ENCODE results near the gene ARMC10. TPM values are rescaled to one million over a fixed set of nuclear protein-coding genes. Genes with fewer than 3 reads are reported as not detected.
"Not testable (repeated sequence)": the region's sequence is repeated elsewhere in the genome, so short reads cannot be mapped to it uniquely, and the experiment has no call there.

ARMC10 gene
- total RNA-seq, 2 experiments from 2014 or later: 22.1 to 27.7 TPM

- H3K4me3 Mint-ChIP-seq: no peak overlapping the region
- H3K4me1 Mint-ChIP-seq: peaks cover 1% of the 10 kb centered on the region
- H3K36me3 Mint-ChIP-seq: no peaks in the 10 kb centered on the region
- no peaks in the 10 kb centered on the region for H3K9me3 Mint-ChIP-seq
- DNase-seq (no peak), ATAC-seq (ENCODE audit: low read depth) (no peak)
- POLR2A ChIA-PET: no interaction called here
- H3K27me3 Mint-ChIP-seq: peaks cover 3% of the 10 kb centered on the region
- H3K27ac Mint-ChIP-seq: no peak overlapping the region
These were observed 11.0 kb upstream of the ARMC10 start for GRCh38 chr7:103063895-103064294.

GRCh38 chr7:103065667-103066066 lies 9.3 kb upstream of the ARMC10 start:
- H3K9me3 Mint-ChIP-seq: no peaks in the 10 kb centered on the region
- H3K36me3 Mint-ChIP-seq: no peaks in the 10 kb centered on the region
- ATAC-seq (ENCODE audit: low read depth) (peak; percentile 50), DNase-seq (peak; percentile 61)
- H3K4me3 Mint-ChIP-seq: no peak overlapping the region
- H3K4me1 Mint-ChIP-seq: peaks cover 1% of the 10 kb centered on the region
- POLR2A ChIA-PET: no interaction called here
- H3K27me3 Mint-ChIP-seq: peaks cover 3% of the 10 kb centered on the region
- H3K27ac Mint-ChIP-seq: no peak overlapping the region

GRCh38 chr7:103068414-103069403 lies 6.2 kb upstream of the ARMC10 start:
- ATAC-seq (ENCODE audit: low read depth) (no peak), DNase-seq (no peak)
- Mint-ChIP-seq H3K9me3 (no peaks in the 10 kb centered on the region), H3K4me1 (peaks cover under 1% of the 10 kb centered on the region), H3K27ac (no peak overlapping the region), H3K36me3 (peaks cover 1% of the 10 kb centered on the region), H3K4me3 (no peak overlapping the region), H3K27me3 (no peaks in the 10 kb centered on the region)
- POLR2A ChIA-PET: no interaction called here

DNA sequence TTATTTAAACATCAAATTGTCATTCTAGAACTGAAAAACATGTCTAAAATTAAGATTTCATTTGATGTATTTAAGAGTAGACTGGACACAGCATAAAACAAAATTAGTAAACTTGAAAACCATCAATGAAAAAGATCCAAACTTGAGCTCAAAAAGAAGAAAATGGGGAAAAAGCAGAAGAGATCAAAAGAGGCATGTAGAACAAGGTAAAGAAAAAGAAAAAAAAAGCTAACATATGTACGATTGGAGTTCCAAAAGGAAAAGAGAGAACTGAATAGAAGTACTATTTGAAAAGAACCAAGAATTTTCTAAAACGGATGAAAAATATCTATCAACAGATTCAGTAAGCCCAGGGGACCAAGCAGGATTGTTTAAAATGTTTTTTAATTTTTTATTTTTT lies 3.9 kb upstream of the ARMC10 start:
- Mint-ChIP-seq H3K36me3 (peaks cover 1% of the 10 kb centered on the region), H3K27me3 (no peaks in the 10 kb centered on the region), H3K4me3 (no peak overlapping the region), H3K9me3 (no peaks in the 10 kb centered on the region), H3K27ac (no peak overlapping the region), H3K4me1 (peaks cover 12% of the 10 kb centered on the region)
- POLR2A ChIA-PET: interaction anchor here (0.7 kb wide), 1 partner anchor 348 kb away, joined by 5 read pairs; no protein-coding TSS in a partner anchor
- no peak for DNase-seq
- no peak for ATAC-seq (ENCODE audit: low read depth)

DNA sequence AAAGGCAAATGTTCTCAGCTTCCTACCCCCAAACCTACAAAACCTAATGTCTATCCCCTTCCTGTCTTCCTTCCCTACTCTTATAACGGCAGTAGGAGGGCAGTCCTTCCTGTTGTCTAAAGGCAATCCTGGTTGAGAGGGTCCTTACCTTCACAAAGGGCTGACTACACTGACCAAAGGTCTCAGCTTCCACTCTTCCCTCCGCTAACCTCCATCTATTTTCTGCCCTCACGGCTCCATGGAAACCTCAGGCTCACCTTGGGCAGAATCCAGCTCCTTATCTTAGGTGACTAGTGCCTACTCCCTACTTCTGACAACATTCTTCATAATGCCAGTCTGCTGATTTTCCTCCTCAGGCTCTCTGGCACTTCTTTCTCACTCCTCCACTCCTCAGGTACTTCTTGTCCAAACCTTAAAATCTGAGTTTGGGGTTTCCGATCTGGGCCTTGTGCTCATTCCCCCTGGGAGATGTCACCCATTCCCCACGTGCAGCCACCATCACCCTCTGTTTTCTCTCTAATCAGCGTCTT lies 886 bp upstream of the ARMC10 start:
- DNase-seq: no peak
- H3K27ac Mint-ChIP-seq: peak overlapping the region; percentile 91
- peaks cover 12% of the 10 kb centered on the region for H3K4me1 Mint-ChIP-seq
- POLR2A ChIA-PET: interaction anchor here (1.7 to 2.6 kb wide), 3 partner anchors 11 to 325 kb away, joined by 8 to 21 read pairs (median 11); partner anchors contain the start of genes FAM185A and NAPEPLD
- H3K27me3 Mint-ChIP-seq: no peaks in the 10 kb centered on the region
- no peak for ATAC-seq (ENCODE audit: low read depth)
- peak overlapping the region; percentile 90 for H3K4me3 Mint-ChIP-seq
- H3K9me3 Mint-ChIP-seq: no peaks in the 10 kb centered on the region
- H3K36me3 Mint-ChIP-seq: peaks cover 10% of the 10 kb centered on the region

DNA sequence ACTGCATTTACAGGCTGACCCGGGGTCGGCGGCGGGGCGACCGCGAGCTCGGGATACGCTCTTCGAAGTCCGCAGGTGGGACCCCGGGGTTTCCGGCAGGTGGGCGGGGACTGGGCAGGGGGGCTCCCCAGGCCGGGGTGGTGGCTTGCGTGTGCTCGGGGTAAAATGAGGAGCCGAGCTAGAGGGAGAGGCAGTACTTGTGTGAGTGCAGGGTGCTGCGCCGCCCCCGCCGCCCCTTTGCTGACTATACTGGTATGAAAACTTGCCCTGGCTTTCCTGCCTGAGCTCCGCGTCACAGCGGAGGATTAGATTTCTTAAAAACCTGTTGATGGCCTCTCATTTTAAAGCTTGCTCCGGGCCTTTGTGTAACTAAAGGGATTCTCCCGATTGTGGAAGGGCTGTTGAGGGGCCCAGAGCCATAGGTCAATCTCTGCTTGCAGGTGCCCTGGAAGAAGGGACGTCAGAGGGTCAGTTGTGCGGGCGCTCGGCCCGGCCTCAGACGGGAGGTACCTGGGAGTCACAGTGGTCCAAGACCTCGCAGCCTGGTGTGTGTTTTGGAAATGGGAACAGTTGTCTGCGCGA lies 488 bp downstream of the ARMC10 start:
- DNase-seq (no peak), ATAC-seq (ENCODE audit: low read depth) (peak; percentile 73)
- H3K4me3 Mint-ChIP-seq: peak overlapping the region; percentile 92
- peak overlapping the region; percentile 92 for H3K27ac Mint-ChIP-seq
- POLR2A ChIA-PET: interaction anchor here (0.5 to 2.6 kb wide), 13 partner anchors 9 to 327 kb away, joined by 3 to 21 read pairs (median 4); partner anchors contain the start of genes FAM185A and NAPEPLD
- no peaks in the 10 kb centered on the region for H3K9me3 Mint-ChIP-seq
- no peaks in the 10 kb centered on the region for H3K27me3 Mint-ChIP-seq
- peaks cover 12% of the 10 kb centered on the region for H3K4me1 Mint-ChIP-seq
- peaks cover 11% of the 10 kb centered on the region for H3K36me3 Mint-ChIP-seq

- H3K27me3 Mint-ChIP-seq: no peaks in the 10 kb centered on the region
- DNase-seq (no peak), ATAC-seq (ENCODE audit: low read depth) (no peak)
- no peak overlapping the region for H3K4me3 Mint-ChIP-seq
- no peaks in the 10 kb centered on the region for H3K9me3 Mint-ChIP-seq
- no peak overlapping the region for H3K27ac Mint-ChIP-seq
- peaks cover 10% of the 10 kb centered on the region for H3K36me3 Mint-ChIP-seq
- peaks cover 12% of the 10 kb centered on the region for H3K4me1 Mint-ChIP-seq
- POLR2A ChIA-PET: no interaction called here
These were observed 1.8 kb downstream of the ARMC10 start for GRCh38 chr7:103076764-103077163.

- Mint-ChIP-seq H3K27ac (no peak overlapping the region), H3K27me3 (no peaks in the 10 kb centered on the region), H3K4me1 (peaks cover 12% of the 10 kb centered on the region), H3K36me3 (peaks cover 10% of the 10 kb centered on the region), H3K4me3 (no peak overlapping the region), H3K9me3 (no peaks in the 10 kb centered on the region)
- no peak for DNase-seq
- no peak for ATAC-seq (ENCODE audit: low read depth)
- POLR2A ChIA-PET: no interaction called here
These were observed 2.4 kb downstream of the ARMC10 start for GRCh38 chr7:103077318-103077717.

DNA sequence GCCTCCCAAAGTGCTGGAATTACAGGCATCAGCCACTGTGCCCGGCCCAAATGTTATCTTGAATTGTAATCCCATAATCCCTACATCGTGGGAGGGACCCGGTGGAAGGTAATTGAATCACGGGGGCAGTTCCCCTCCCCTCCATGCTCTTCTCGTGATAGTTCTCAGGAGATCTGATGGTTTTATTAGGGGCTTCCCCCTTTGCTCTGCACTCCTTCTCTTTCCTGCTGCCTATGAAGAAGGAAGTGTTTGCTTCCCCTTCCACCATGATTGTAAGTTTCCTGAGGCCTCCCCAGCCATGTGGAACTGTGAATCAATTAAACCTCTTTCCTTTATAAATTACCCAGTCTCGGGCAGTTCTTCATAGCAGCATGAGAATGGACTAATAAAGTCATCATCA lies 3.3 kb downstream of the ARMC10 start:
- ATAC-seq (ENCODE audit: low read depth); DNase-seq; H3K27me3 Mint-ChIP-seq; POLR2A ChIA-PET; H3K36me3 Mint-ChIP-seq; H3K4me3 Mint-ChIP-seq; H3K9me3 Mint-ChIP-seq; H3K27ac Mint-ChIP-seq: not testable (repeated sequence)
- H3K4me1 Mint-ChIP-seq: peaks cover 18% of the 10 kb centered on the region

- Mint-ChIP-seq H3K27ac (no peak overlapping the region), H3K27me3 (no peaks in the 10 kb centered on the region), H3K36me3 (peaks cover 10% of the 10 kb centered on the region), H3K9me3 (no peaks in the 10 kb centered on the region), H3K4me3 (no peak overlapping the region), H3K4me1 (peaks cover 9% of the 10 kb centered on the region)
- POLR2A ChIA-PET: no interaction called here
- no peak for ATAC-seq (ENCODE audit: low read depth)
- no peak for DNase-seq
These were observed 4.9 kb downstream of the ARMC10 start for GRCh38 chr7:103079836-103080235.

GRCh38 chr7:103080923-103081322 lies 6.0 kb downstream of the ARMC10 start:
- POLR2A ChIA-PET: no interaction called here
- H3K27ac Mint-ChIP-seq: no peak overlapping the region
- no peak for DNase-seq
- H3K9me3 Mint-ChIP-seq: no peaks in the 10 kb centered on the region
- ATAC-seq (ENCODE audit: low read depth): no peak
- peaks cover 6% of the 10 kb centered on the region for H3K4me1 Mint-ChIP-seq
- H3K27me3 Mint-ChIP-seq: no peaks in the 10 kb centered on the region
- H3K4me3 Mint-ChIP-seq: no peak overlapping the region
- H3K36me3 Mint-ChIP-seq: peaks cover 10% of the 10 kb centered on the region

DNA sequence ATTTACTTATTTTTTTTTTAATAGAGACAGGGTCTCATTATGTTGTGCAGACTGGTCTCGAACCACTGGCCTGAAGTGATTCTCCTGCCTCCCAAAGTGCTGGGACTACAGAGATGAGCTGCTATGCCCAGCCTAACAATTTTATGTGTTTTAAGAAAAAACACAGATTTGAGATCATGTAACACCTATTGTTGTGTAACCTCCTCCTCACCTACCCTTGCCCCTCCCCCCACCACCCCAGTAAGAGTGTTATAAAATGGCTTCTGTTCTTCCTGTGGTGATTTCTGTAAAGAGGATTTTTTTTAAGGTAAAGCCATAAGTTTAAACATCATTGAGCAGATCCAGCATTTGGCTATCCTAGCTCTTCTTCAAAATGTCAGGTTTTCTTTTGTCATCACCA lies 7.6 kb downstream of the ARMC10 start:
- POLR2A ChIA-PET: no interaction called here

DNA sequence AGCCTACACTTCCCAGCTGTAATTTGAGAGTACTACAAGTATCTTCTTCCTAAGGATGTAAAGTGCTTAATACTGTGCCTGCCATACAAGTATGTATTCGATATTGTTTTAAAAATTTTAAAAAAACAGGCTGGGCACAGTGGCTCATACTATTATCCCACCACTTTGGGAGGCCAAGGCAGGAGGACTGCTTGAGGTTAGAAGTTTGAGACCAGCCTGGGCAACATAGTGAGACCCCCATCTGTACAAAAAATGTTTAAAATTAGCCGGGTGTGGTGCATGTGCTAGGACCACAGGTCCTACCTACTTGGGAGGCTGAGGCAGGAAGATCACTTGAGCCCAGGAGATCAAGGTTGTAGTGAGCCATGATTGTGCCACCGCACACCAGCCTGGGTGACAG lies 8.3 kb downstream of the ARMC10 start:
- Mint-ChIP-seq H3K9me3 (no peaks in the 10 kb centered on the region), H3K4me1 (peaks cover 5% of the 10 kb centered on the region), H3K27ac (no peak overlapping the region), H3K4me3 (no peak overlapping the region), H3K36me3 (peaks cover 6% of the 10 kb centered on the region), H3K27me3 (no peaks in the 10 kb centered on the region)
- DNase-seq (no peak), ATAC-seq (ENCODE audit: low read depth) (no peak)
- POLR2A ChIA-PET: no interaction called here

More for the DNA sequence above, 7.6 kb downstream of the ARMC10 start:
- Mint-ChIP-seq H3K27ac (no peak overlapping the region), H3K27me3 (no peaks in the 10 kb centered on the region), H3K4me3 (no peak overlapping the region), H3K9me3 (no peaks in the 10 kb centered on the region), H3K36me3 (peaks cover 11% of the 10 kb centered on the region), H3K4me1 (peaks cover 5% of the 10 kb centered on the region)
- DNase-seq (no peak), ATAC-seq (ENCODE audit: low read depth) (no peak)

All from activated naive CD8-positive, alpha-beta T cell treated with anti-CD3 and anti-CD28 coated beads, Interleukin-2, amount 10 ng/mL, durations not matched to agents 7 days and 5 days (primary cell).